ENCODE results near the gene AGAP1.

Gene AGAP1

GRCh38 chr2:235543851-235544688, 50.2 kb downstream of the AGAP1 start:
- no peak for ATAC-seq (ENCODE audit: low read depth)

GRCh38 chr2:235544689-235544969, 50.8 kb downstream of the AGAP1 start:
- DNase-seq (ENCODE audit: low spot score) (no peak), ATAC-seq (ENCODE audit: low read depth) (no peak)
- no peak overlapping the region for H3K4me3 ChIP-seq (ENCODE audit: severe bottlenecking)
- H3K27ac ChIP-seq (ENCODE audit: poor library complexity, severe bottlenecking) = no peak overlapping the region
- H3K36me3 ChIP-seq (ENCODE audit: low read depth) = no peaks in the 10 kb centered on the region
- peaks cover 18% of the 10 kb centered on the region for H3K4me1 ChIP-seq (ENCODE audit: insufficient read depth, poor library complexity, severe bottlenecking)
- no peaks in the 10 kb centered on the region for H3K27me3 ChIP-seq (ENCODE audit: insufficient read depth, poor library complexity, severe bottlenecking)
- TF ChIP-seq CTCF (IDR thresholded peaks at IDR 0.05; ENCODE audit: poor library complexity, severe bottlenecking) = no peak
- no peaks in the 10 kb centered on the region for H3K9me3 ChIP-seq (ENCODE audit: severe bottlenecking)

More at GRCh38 chr2:235543851-235544688, 50.2 kb downstream of the AGAP1 start:
- no peak for DNase-seq (ENCODE audit: low spot score)
- H3K27ac ChIP-seq (ENCODE audit: poor library complexity, severe bottlenecking) = no peak overlapping the region
- H3K36me3 ChIP-seq (ENCODE audit: low read depth) = no peaks in the 10 kb centered on the region
- no peaks in the 10 kb centered on the region for H3K9me3 ChIP-seq (ENCODE audit: severe bottlenecking)
- H3K4me3 ChIP-seq (ENCODE audit: severe bottlenecking) = no peak overlapping the region
- TF ChIP-seq CTCF (IDR thresholded peaks at IDR 0.05; ENCODE audit: poor library complexity, severe bottlenecking) = no peak
- H3K4me1 ChIP-seq (ENCODE audit: insufficient read depth, poor library complexity, severe bottlenecking) = peaks cover 18% of the 10 kb centered on the region
- no peaks in the 10 kb centered on the region for H3K27me3 ChIP-seq (ENCODE audit: insufficient read depth, poor library complexity, severe bottlenecking)

GRCh38 chr2:235545339-235546150, 51.7 kb downstream of the AGAP1 start:
- Histone ChIP-seq H3K4me3 (ENCODE audit: severe bottlenecking) (no peak overlapping the region), H3K4me1 (ENCODE audit: insufficient read depth, poor library complexity, severe bottlenecking) (peaks cover 16% of the 10 kb centered on the region), H3K27ac (ENCODE audit: poor library complexity, severe bottlenecking) (no peak overlapping the region), H3K27me3 (ENCODE audit: insufficient read depth, poor library complexity, severe bottlenecking) (no peaks in the 10 kb centered on the region), H3K36me3 (ENCODE audit: low read depth) (no peaks in the 10 kb centered on the region), H3K9me3 (ENCODE audit: severe bottlenecking) (no peaks in the 10 kb centered on the region)
- no peak for TF ChIP-seq CTCF (IDR thresholded peaks at IDR 0.05; ENCODE audit: poor library complexity, severe bottlenecking)
- DNase-seq (ENCODE audit: low spot score) = no peak
- no peak for ATAC-seq (ENCODE audit: low read depth)

- ATAC-seq (ENCODE audit: low read depth) (no peak), DNase-seq (ENCODE audit: low spot score) (no peak)
- Histone ChIP-seq H3K4me3 (ENCODE audit: severe bottlenecking) (no peak overlapping the region), H3K27ac (ENCODE audit: poor library complexity, severe bottlenecking) (no peak overlapping the region), H3K27me3 (ENCODE audit: insufficient read depth, poor library complexity, severe bottlenecking) (no peaks in the 10 kb centered on the region), H3K9me3 (ENCODE audit: severe bottlenecking) (no peaks in the 10 kb centered on the region), H3K4me1 (ENCODE audit: insufficient read depth, poor library complexity, severe bottlenecking) (peaks cover 10% of the 10 kb centered on the region), H3K36me3 (ENCODE audit: low read depth) (no peaks in the 10 kb centered on the region)
- TF ChIP-seq CTCF (IDR thresholded peaks at IDR 0.05; ENCODE audit: poor library complexity, severe bottlenecking) = no peak
Measured at GRCh38 chr2:235546151-235546435, 52.2 kb downstream of the AGAP1 start.

GRCh38 chr2:235546436-235546835, 52.6 kb downstream of the AGAP1 start:
- no peaks in the 10 kb centered on the region for H3K27me3 ChIP-seq (ENCODE audit: insufficient read depth, poor library complexity, severe bottlenecking)
- H3K9me3 ChIP-seq (ENCODE audit: severe bottlenecking) = no peaks in the 10 kb centered on the region
- ATAC-seq (ENCODE audit: low read depth) (no peak), DNase-seq (ENCODE audit: low spot score) (no peak)
- H3K4me3 ChIP-seq (ENCODE audit: severe bottlenecking) = no peak overlapping the region
- TF ChIP-seq CTCF (IDR thresholded peaks at IDR 0.05; ENCODE audit: poor library complexity, severe bottlenecking) = no peak
- H3K27ac ChIP-seq (ENCODE audit: poor library complexity, severe bottlenecking) = no peak overlapping the region
- no peaks in the 10 kb centered on the region for H3K36me3 ChIP-seq (ENCODE audit: low read depth)
- peaks cover 9% of the 10 kb centered on the region for H3K4me1 ChIP-seq (ENCODE audit: insufficient read depth, poor library complexity, severe bottlenecking)

Measured in RWPE2 (cell line).